K562 (cell line): ENCODE results near the gene STK4. TPM values are rescaled to one million over a fixed set of nuclear protein-coding genes. Genes with fewer than 3 reads are reported as not detected.

ENCODE experiments used
- ATF6 ChIP-seq: sonication (generic); formaldehyde crosslinking; IDR thresholded peaks from 2 replicates; pipeline ENCODE4 v1.4.0; 2020; ENCODE audit warnings: mild to moderate bottlenecking, missing genetic modification reagents
- BHLHE40 ChIP-seq: IDR thresholded peaks from 2 replicates; pipeline ENCODE4 v1.6.1; 2011; ENCODE audit warnings: low read length, improper control_type of control experiment
- CREB5 ChIP-seq: fragments of 250-450 bp; sonication (Bioruptor Pico); IDR thresholded peaks from 2 replicates; pipeline ENCODE4 v1.5.0; 2020; ENCODE audit warnings: mild to moderate bottlenecking
- DPF2 ChIP-seq: fragments of 450-650 bp; IDR thresholded peaks from 2 replicates; pipeline ENCODE4 v1.6.1; 2016
- GABPB1 ChIP-seq: sonication (generic); formaldehyde crosslinking; IDR thresholded peaks from 2 replicates; pipeline ENCODE4 v1.8.0; 2022; ENCODE audit warnings: mild to moderate bottlenecking, missing genetic modification reagents
- HMGN3 ChIP-seq: IDR thresholded peaks from 2 replicates; pipeline ENCODE4 v1.6.1; 2011; ENCODE audit warnings: borderline replicate concordance, low read depth, mild to moderate bottlenecking, mixed read lengths, low read length; ENCODE audit not compliant: insufficient read length; ENCODE audit errors: extremely low read depth
- NFE2 ChIP-seq: IDR thresholded peaks from 2 replicates; pipeline ENCODE4 v1.6.1; 2014; ENCODE audit warnings: antibody characterized with exemption, low read depth
- STAG1 ChIP-seq: sonication (generic); formaldehyde crosslinking; IDR thresholded peaks from 2 replicates; pipeline ENCODE4 v1.5.0; 2020; ENCODE audit warnings: missing genetic modification reagents, borderline replicate concordance
- ZMIZ1 ChIP-seq, 2 experiments: fragments of 150-350 bp in 1 of 2; IDR thresholded peaks; 2 replicates each; pipeline ENCODE4 v1.6.1; 2012 to 2016; ENCODE audit warnings: low read depth in 2 of 2, low read length in 2 of 2, mild to moderate bottlenecking in 1 of 2, moderate library complexity in 1 of 2
- ZNF518B ChIP-seq: fragments of 250-450 bp; sonication (Bioruptor Pico); IDR thresholded peaks from 2 replicates; pipeline ENCODE4 v1.5.0; 2021; ENCODE audit warnings: mild to moderate bottlenecking, moderate library complexity
- ZNF592 ChIP-seq: fragments of 450-650 bp; IDR thresholded peaks from 2 replicates; pipeline ENCODE4 v1.6.1; 2017; ENCODE audit warnings: antibody characterized with exemption, mild to moderate bottlenecking
- polyA plus RNA-seq, 8 experiments: library from polyadenylated mRNA; depleted of rRNA in 4 of 8; stranded (reverse) in 5 of 8; unstranded in 3 of 8; fragments of >200 nt; fragmentation: Nextera tagmentation in 2 of 8; fragmentation: Illumina TruSeq in 1 of 8; extraction: Ambion mirVana in 2 of 8; extraction: Trizol in 1 of 8; gene quantifications; 2 replicates each; pipeline versions ENCODE4 v1.2.1 to v1.2.3, GENCODE V29; 2011 to 2014; ENCODE audit warnings: inconsistent platforms in 1 of 8, missing spikeins in 1 of 8
- total RNA-seq, 7 experiments: library from RNA; depleted of rRNA in 6 of 7; stranded (reverse); fragments of >200 nt in 6 of 7; fragmentation: Illumina TruSeq in 2 of 7; extraction: Trizol in 2 of 7; gene quantifications; 2 replicates each; pipeline versions ENCODE4 v1.2.1 to v1.2.3, GENCODE V29; 2011 to 2021; ENCODE audit warnings: low replicate concordance in 1 of 7

STK4 gene
- total and polyA plus RNA-seq, 9 of the 15 experiments (the other 6 are each of a cell fraction or from before 2014, with no cell fraction given): 11.9 to 30.6 (median 22.2) TPM

- TF ChIP-seq ZNF518B (CRISPR knock-in tag) (no peak), ATF6 (CRISPR knock-in tag) (no peak), NFE2 (peak; percentile 91), ZMIZ1 (IDR thresholded peaks at IDR 0.05; ENCODE audit: low read depth in 2 of 2, low read length in 2 of 2) (no peak), STAG1 (no peak), HMGN3 (no peak), ZNF592 (peak; percentile 57), BHLHE40 (no peak), CREB5 (no peak), DPF2 (peak; percentile 50; the same call in 1 of the 2 replicates), GABPB1 (CRISPR knock-in tag) (no peak)
These were observed 27.0 kb downstream of the STK4 start (continued) for GRCh38 chr20:44993343-44993742.
